Pons (tissue), 1 donor: Measurements from ENCODE around the gene MOV10L1.
"Not testable (repeated sequence)": the region's sequence is repeated elsewhere in the genome, so short reads cannot be mapped to it uniquely, and the experiment has no call there.

Source experiments
- DNase-seq: peaks from one replicate; pipeline ENCODE4 v3.0.0-alpha.2; 2016; ENCODE audit warnings: low spot score

Gene MOV10L1

GRCh38 chr22:50138988-50139387 lies 49.2 kb downstream of the MOV10L1 start:
- DNase-seq, result no peak

GRCh38 chr22:50139843-50140415 lies 50.1 kb downstream of the MOV10L1 start:
- no peak for DNase-seq

- DNase-seq, result no peak
These were observed 50.8 kb downstream of the MOV10L1 start for GRCh38 chr22:50140615-50141014.

GRCh38 chr22:50141462-50141861 lies 51.7 kb downstream of the MOV10L1 start:
- DNase-seq, result no peak

GRCh38 chr22:50141891-50142363 lies 52.1 kb downstream of the MOV10L1 start:
- no peak for DNase-seq

- DNase-seq, result no peak
These were observed 53.3 kb downstream of the MOV10L1 start for GRCh38 chr22:50143096-50143495.

GRCh38 chr22:50144005-50144614 lies 54.3 kb downstream of the MOV10L1 start:
- DNase-seq, result no peak

GRCh38 chr22:50145721-50146438 lies 56.1 kb downstream of the MOV10L1 start:
- DNase-seq, result no peak

GRCh38 chr22:50146439-50147238 lies 56.8 kb downstream of the MOV10L1 start:
- peak; percentile 80 for DNase-seq

GRCh38 chr22:50147258-50148165 lies 57.7 kb downstream of the MOV10L1 start:
- DNase-seq, result not testable (repeated sequence)

- DNase-seq, result no peak
These were observed 58.3 kb downstream of the MOV10L1 start for GRCh38 chr22:50148166-50148500.

GRCh38 chr22:50148991-50149721 lies 59.4 kb downstream of the MOV10L1 start:
- DNase-seq, result peak; percentile 19

- DNase-seq, result no peak
These were observed 60.6 kb downstream of the MOV10L1 start for GRCh38 chr22:50150161-50151129.

GRCh38 chr22:50151571-50152537 lies 62.0 kb downstream of the MOV10L1 start:
- DNase-seq, result no peak

- DNase-seq, result no peak
These were observed 63.4 kb downstream of the MOV10L1 start for GRCh38 chr22:50153056-50153755.

GRCh38 chr22:50153756-50154140 lies 63.9 kb downstream of the MOV10L1 start:
- no peak for DNase-seq

GRCh38 chr22:50157709-50158375 lies 68.0 kb downstream of the MOV10L1 start:
- no peak for DNase-seq
